CD4-positive, alpha-beta T cell treated with Interleukin-15 for 4 hours (primary cell): Measurements from ENCODE around the gene RBM28.

Experiments used
- DNase-seq: peaks from one replicate; pipeline ENCODE4 v3.0.0-alpha.2; 2020; ENCODE audit warnings: low spot score

Gene RBM28

DNA sequence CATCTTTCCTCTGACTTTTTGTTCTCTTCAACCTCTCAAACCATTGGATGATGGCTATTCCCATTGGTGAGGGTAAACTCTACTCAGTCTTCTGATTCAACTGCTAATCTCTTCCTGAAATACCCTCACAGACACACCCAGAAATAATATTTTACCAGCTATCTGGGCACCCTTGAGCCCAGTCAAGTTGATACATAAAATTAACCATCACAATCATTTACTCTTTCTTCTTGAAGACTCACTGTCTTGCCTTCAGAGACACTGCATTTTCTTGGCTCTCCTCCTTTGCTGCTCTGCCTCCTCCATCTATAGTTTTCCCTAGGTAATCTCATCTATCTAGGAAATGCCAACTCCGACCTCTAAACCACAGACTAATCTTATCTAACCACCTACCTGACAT lies 30.3 kb upstream of the RBM28 start:
- DNase-seq: no peak

DNA sequence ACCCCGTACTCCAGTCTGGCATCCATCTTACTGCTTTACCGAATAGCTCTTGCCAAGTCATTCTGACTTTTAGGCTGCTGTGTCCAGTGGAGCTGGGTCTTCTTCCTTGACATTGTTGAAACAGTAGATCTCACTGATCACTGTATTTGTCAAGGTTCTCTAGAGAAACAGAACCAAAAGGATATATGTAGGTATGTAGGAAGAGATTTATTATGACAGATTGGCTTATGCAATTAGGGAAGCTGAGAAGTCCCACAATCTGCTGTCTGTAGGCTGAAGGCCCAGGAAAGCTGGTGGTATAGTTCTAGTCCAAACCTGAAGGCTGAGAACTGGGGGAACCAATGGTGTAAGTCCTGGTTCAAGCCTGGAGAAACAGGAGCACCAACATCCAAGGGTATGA lies 29.9 kb upstream of the RBM28 start:
- no peak for DNase-seq

DNA sequence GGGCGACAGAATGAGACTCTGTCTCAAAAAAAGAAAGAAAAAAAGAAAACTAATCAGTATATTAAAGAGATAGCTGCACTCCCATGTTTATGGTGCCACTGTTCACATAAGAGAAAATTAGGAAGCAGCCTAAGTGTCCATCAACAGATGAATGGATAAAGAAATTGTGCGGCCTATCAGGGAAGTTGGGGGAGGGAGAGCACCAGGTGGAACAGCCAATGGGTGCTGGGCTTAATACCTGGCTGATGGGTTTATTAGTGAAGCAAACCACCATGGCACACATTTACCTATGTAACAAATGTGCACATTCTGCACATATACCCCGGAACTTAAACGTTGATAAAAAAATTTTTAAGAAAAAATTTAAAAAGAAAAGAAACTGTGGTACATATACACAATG lies 26.8 kb upstream of the RBM28 start:
- no peak for DNase-seq

- DNase-seq: no peak
These were observed 23.3 kb upstream of the RBM28 start for GRCh38 chr7:128366986-128367385.

GRCh38 chr7:128366300-128366699 lies 22.6 kb upstream of the RBM28 start:
- no peak for DNase-seq

DNA sequence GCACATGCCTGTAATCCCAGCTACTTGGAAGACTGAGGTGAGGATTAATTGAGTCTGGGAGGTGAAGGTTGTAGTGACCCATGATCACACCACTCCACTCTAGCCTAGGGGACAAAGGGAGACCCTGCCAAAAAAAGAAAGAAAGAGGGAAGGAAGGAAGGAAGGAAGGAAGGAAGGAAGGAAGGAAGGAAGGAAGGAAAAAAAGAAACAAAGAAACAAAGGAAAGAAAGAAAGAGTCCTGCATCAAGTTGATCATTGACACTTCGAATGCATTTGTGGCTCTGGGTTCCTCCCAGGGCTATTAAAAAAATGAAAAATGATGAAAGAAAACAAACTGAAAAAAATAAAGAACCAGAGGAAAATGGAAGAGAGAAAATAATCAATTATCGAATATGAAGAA lies 21.7 kb upstream of the RBM28 start:
- no peak for DNase-seq

- no peak for DNase-seq
These were observed 20.6 kb upstream of the RBM28 start for GRCh38 chr7:128364166-128364870.

DNA sequence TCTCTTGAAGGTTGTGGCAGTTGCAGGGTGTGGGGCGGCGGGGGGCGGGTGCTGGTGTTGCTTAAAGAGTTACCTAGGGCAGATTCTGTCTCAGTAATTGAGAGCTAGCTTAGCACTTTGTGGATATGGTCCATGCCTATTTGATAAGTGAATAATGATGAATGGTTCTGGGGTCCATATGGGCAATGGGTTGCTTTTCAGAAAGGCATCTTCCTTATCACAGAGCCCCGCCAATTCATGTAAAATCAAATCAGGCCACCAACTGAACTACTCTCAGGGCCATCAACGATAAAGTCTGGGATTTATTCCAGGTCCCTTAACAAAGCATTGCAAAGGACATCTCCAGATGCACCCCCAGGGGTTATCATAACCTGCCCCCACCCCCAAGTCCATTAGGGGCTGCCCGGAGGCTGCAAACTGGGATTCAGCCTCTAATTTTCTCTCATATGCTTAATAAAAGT lies 19.6 kb upstream of the RBM28 start:
- DNase-seq: no peak

DNA sequence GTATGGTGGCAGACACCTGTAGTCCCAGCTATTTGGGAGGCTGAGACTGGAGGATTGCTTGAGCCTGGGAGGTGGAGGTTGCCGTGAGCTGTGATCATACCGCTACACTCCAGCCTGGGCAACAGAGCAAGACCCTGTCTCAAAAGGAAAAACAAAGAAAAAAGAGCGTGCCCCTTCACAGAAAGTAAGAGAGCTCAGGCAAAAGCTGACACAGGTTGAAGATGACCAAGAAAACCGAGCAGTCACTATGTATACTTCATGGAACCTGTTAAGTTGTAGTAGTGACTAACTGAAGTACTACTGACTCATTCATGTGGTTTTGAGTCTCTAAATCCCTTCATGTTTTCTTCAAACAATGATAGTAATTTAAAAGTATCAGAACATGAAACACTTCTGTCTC lies 19.0 kb upstream of the RBM28 start:
- DNase-seq: no peak

DNA sequence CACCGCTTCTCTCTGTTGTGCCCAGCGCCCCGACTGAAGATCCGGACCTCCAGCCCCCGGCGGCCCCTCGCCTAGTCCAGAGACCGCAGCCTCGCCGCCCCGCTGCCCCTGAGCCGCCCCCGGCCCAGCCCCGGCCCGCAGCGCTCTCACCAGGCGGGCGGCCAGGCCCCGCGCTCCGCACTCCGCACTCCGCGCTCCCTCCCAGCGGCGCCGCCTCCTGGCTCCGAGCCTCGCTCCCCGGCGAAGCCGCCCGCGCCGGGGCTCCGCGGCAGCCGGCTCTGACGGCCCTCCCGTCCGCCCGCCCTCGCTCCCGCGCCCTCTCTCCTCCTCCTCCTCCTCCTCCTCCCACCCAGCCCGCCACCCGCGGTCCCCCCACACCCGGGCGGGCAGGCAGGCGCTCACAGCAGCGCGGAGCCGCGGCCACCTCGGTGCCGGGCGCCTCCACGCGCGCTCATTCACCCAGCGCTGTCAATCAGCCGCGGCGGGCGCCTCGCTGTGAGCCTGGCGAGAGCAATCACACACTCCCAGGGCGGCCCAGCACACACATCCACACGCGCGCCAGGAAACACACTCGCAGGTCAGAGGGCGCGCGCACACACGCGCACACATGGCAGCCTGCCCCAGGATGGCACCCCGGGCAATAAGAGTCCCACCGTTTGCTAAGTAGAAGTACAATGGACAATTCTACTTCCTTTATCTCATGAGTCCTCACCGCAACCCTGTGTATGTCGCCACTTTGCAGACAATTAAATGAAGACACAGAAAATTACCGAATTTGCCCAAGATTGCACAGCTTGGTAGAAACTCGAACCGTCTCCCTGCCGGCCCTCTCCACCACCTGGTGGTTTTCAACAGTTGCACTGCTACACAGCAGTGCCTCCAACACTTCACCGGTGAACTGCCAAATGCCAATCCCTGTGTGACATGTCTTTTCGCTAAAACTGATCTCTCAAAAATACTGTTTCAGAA lies 18.0 kb upstream of the RBM28 start, which contains the start of gene PRRT4:
PRRT4 (minus strand) TSS at position 280 of the 969 bp plus-strand sequence.
- DNase-seq: peak; percentile 36

- no peak for DNase-seq
These were observed 16.6 kb upstream of the RBM28 start for GRCh38 chr7:128360359-128360678.

GRCh38 chr7:128359939-128360338 lies 16.2 kb upstream of the RBM28 start:
- DNase-seq: no peak

DNA sequence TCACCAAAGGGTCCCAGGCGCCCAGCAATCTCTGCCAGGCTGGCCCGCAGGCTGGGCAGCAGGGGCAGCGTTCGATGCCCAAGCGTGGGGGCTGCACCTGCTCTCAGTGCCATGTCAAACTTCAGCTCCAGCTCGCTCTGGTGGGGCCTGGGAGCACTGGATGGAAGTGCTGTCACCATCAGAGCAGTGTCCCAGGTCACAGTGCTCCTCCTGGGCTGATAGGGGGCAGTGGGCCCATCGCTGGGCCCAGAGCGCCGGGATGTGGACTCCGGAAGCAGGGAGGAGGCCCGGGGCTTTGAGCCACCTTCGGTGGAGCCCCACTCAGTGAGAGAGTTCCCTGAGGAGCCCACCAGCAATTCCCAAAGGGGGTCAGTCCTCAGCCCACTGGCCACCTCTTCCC lies 15.6 kb upstream of the RBM28 start:
- DNase-seq: no peak

DNA sequence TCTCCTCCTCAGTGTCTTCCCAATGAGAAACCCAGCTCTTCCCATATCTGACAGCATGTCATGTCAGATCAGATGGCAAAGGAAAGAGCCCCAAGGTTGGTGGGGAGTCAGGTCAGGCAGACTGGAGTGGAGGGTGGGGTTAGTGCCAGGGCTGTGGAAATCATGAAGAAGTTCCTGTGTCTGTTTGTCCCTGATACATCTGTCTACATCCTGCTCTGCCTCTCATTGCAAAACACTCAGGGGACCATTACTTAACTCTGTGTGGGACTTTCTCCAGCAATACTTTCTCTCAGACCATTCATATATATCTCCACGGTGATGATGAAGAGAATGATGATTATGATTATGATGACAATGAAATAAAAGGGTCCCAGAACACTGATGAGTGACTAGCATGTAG lies 14.5 kb upstream of the RBM28 start:
- DNase-seq: no peak

DNA sequence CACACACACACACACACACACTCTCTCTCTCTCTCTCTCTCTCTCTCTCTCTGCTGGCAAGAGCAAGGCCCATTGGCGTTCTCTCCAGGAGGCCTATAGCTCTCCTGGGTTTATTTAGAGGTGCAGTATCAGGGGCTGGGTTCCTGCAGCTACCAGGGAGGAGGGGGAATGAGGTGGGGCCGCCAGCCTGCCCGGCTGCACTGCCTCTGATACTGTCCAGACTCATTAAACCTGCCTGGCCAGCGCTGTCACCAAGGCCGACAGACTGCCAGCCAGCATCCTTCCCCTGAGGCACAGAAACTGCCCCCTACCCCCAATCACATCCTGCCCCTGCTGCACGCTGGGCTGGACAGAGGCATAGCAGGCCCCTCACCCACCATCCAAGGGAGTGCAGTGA lies 13.5 kb upstream of the RBM28 start:
- DNase-seq: no peak

GRCh38 chr7:128356546-128357216 lies 13.0 kb upstream of the RBM28 start:
- no peak for DNase-seq

- DNase-seq: no peak
These were observed 9.9 kb upstream of the RBM28 start for GRCh38 chr7:128353610-128354009.

DNA sequence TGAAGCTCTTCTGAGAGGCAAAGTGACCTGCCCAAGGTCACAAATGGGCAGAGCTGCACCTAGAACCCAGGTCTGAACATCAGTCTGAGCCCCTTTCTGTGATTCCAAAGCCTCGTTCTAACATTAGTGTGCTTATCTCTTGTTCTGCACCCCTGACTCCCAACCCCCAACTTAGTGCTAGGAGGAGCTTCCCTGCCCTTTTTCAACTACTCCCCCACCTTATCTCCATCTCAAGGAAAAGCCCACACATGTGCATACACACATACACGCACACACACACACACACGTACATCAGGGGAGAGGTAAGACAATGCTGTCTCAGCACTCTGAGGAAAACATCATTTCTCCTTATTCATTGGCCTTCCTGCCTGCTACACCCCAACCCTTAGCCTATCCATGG lies 9.5 kb upstream of the RBM28 start:
- DNase-seq: no peak

DNA sequence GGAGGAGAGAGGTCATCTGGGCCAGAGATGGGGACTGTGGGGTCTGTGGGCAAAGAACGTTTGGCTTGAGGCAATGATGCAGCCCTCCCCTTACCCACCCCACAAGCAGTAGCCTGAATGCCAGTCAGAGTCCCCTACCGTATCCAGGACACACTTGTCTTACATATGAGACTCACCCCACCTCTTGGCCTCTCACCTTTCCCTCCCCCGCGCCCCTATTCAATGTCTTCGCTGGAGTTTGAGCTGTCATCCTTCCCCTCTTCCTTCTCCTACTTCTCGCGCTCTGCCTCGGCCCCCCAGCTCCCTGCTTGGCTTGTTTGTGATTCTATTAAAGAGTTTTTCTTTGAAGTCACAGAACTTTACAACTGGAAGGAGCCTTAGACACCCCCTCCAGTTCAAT lies 8.9 kb upstream of the RBM28 start:
- DNase-seq: no peak

DNA sequence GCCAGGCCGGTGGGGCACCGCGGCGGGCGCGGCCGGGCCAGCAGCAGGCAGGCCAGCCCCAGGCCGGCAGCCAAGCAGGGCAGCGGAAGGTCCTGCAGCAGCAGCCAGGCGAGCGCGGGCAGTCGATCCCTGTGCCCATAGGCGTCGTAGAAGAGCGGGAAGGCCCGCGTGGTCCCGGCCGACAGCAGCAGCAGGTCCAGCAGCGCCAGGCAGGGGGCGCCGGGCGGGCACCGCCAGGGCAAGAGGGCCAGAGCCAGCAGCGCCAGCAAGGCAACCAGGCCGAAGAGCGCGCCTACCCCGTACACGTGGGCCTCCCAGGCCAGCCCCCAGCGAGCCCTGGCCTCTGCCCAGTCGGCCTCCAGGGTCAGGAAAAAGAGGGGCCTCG lies 8.4 kb upstream of the RBM28 start:
- peak; percentile 7 for DNase-seq

- no peak for DNase-seq
These were observed 7.8 kb upstream of the RBM28 start for GRCh38 chr7:128351296-128352152.
